NCI-H146 (cell line): Measurements from ENCODE around the gene CLMN.

Experiments
- DNase-seq: peaks from one replicate; lab custom pipeline; 2025; lab: John Stamatoyannopoulos, UW

Gene CLMN

GRCh38 chr14:95321693-95322455, 2.2 kb upstream of the CLMN start:
- DNase-seq: no peak

GRCh38 chr14:95320955-95321600, 1.4 kb upstream of the CLMN start:
- no peak for DNase-seq

- no peak for DNase-seq
These were observed 579 bp upstream of the CLMN start for GRCh38 chr14:95320078-95320895.

- no peak for DNase-seq
These were observed 1.1 kb downstream of the CLMN start for GRCh38 chr14:95318399-95319311.

- DNase-seq: no peak
These were observed 1.8 kb downstream of the CLMN start for GRCh38 chr14:95317817-95318343.

- DNase-seq: no peak
These were observed 2.9 kb downstream of the CLMN start for GRCh38 chr14:95316821-95317220.

GRCh38 chr14:95315579-95315978, 4.1 kb downstream of the CLMN start:
- DNase-seq: no peak

GRCh38 chr14:95315156-95315555, 4.6 kb downstream of the CLMN start:
- no peak for DNase-seq

- no peak for DNase-seq
These were observed 5.1 kb downstream of the CLMN start for GRCh38 chr14:95314609-95315008.

- DNase-seq: no peak
These were observed 6.0 kb downstream of the CLMN start for GRCh38 chr14:95313707-95314106.

GRCh38 chr14:95313190-95313589, 6.5 kb downstream of the CLMN start:
- no peak for DNase-seq

GRCh38 chr14:95312311-95312710, 7.4 kb downstream of the CLMN start:
- no peak for DNase-seq

- DNase-seq: no peak
These were observed 8.0 kb downstream of the CLMN start for GRCh38 chr14:95311752-95312151.

- no peak for DNase-seq
These were observed 8.9 kb downstream of the CLMN start for GRCh38 chr14:95310635-95311380.

- DNase-seq: no peak
These were observed 10.3 kb downstream of the CLMN start for GRCh38 chr14:95309261-95310051.

GRCh38 chr14:95308073-95308472, 11.6 kb downstream of the CLMN start:
- DNase-seq: no peak

- no peak for DNase-seq
These were observed 12.2 kb downstream of the CLMN start for GRCh38 chr14:95307402-95308041.

GRCh38 chr14:95305940-95306339, 13.8 kb downstream of the CLMN start:
- DNase-seq: no peak

- no peak for DNase-seq
These were observed 14.6 kb downstream of the CLMN start for GRCh38 chr14:95305145-95305544.
